Suprapubic skin (tissue), 3 donors: ENCODE data around the gene EIF4G2.

Experiments used
- EP300 ChIP-seq: sonication (generic); formaldehyde crosslinking; IDR thresholded peaks from one replicate; pipeline ENCODE4 v1.6.1; 2017; ENCODE audit warnings: antibody characterized with exemption
- POLR2A ChIP-seq, 2 donors: fragments of 450-650 bp; IDR thresholded peaks; one replicate each; pipeline ENCODE4 v1.6.1; 2017; ENCODE audit warnings: antibody characterized with exemption in 2 of 2, mild to moderate bottlenecking in 2 of 2, moderate library complexity in 2 of 2
- TF ChIP-seq, protein P1 (sequence below), 2 donors: fragments of 200-600 bp in 1 of 2; fragments of 450-650 bp in 1 of 2; sonication (generic) in 1 of 2; IDR thresholded peaks; one replicate each; pipeline ENCODE4 v1.5.1; 2016 to 2019; ENCODE audit warnings: antibody characterized with exemption in 2 of 2, mild to moderate bottlenecking in 1 of 2, moderate library complexity in 1 of 2

DNA sequence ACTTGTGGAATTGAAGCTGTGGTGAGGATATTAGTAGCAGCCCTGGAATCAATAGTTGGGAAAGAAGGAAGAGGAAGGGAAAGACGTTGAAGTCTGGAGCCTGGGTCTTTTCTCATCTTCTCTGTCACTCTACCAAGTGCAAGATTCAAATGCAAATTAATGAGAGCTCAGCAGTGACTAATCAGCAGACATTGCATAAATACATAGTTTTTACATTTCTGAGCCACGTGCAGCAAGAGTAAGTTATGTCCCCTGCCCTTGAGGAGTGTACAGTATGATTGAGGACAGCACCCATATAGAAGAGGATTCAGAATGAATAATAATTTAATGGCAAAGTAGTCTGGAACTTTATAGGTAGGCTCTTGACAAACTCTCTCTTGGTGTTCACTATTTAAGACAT lies 33.9 kb downstream of the EIF4G2 start:
- no peak for TF ChIP-seq EP300
- TF ChIP-seq, protein P1, sequence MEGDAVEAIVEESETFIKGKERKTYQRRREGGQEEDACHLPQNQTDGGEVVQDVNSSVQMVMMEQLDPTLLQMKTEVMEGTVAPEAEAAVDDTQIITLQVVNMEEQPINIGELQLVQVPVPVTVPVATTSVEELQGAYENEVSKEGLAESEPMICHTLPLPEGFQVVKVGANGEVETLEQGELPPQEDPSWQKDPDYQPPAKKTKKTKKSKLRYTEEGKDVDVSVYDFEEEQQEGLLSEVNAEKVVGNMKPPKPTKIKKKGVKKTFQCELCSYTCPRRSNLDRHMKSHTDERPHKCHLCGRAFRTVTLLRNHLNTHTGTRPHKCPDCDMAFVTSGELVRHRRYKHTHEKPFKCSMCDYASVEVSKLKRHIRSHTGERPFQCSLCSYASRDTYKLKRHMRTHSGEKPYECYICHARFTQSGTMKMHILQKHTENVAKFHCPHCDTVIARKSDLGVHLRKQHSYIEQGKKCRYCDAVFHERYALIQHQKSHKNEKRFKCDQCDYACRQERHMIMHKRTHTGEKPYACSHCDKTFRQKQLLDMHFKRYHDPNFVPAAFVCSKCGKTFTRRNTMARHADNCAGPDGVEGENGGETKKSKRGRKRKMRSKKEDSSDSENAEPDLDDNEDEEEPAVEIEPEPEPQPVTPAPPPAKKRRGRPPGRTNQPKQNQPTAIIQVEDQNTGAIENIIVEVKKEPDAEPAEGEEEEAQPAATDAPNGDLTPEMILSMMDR (IDR thresholded peaks at IDR 0.05), result no peak
- TF ChIP-seq POLR2A (IDR thresholded peaks at IDR 0.05), result no peak
